Measurements from ENCODE around the gene PDE3A.

The PDE3A gene

GRCh38 chr12:20463913-20464524, 95.7 kb downstream of the PDE3A start:
- peak in 1 of 2 donors; percentile 6 for DNase-seq

DNA sequence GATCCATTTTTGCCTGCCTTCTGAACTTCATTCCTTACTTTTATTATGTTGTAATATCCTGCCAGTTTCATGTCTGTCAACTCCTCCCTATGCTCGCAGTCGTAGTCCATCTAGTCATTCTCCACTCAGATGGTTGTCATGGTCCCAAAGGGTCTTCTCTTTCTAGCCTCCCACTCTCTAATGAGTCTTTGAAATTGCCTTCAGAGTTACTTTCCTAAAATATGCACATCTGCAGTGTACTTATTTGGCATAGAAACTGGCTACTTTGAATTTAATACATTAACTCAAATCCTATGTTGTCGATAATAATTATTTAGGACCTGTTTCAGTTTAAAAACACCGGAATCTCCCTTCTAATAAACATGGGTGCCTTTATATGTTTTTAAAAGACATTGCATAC, 101.0 kb downstream of the PDE3A start:
- no peak for DNase-seq

DNA sequence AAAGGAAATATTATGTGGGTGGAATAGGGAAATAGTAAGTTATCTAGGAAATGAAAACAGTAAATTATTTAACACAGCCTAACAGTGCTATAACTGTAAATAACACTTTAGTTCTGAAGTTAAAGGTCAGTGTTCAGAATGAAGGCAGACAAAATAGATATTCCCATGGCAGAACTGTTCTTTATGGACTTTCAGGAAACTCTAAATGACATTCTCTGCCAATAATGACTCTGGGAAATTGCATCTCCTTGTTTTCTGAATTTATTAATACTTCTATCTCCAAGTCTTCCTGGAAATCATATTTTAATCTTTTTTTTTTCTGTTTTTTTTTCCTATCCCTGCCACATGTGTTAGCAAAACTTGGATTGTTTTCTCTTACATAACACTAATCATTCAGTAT, 101.4 kb downstream of the PDE3A start:
- DNase-seq, result no peak

DNA sequence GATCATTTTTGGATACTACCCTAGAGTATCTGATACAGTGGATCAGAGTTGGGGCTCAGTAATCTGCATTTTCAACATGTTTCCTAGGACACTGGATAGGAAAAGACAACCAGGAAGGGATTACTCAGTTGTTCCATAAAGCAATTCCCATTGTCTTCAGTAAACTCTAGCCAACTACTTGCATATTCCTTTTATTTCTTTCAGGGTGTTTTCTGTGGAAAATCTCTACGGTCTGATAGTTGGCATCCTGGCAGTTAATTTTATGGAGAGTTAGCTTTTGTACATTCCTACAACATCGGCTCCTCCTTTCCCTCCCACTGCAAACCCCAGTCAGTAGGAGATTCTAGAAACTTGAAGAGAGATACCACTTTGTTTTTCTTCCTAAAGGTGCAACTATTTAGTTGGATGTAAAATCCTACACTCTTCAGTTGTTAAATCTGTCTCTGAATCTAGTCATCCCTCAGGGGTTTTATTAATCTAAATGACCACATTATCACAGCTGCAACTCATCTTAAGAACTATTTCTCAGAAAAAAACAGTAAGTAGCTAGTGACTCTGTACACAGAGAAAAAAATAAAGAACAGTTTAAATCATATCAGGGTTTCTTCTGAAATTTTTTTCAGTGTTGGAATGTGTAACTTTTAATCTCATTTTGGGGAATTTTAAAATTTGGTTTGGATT, 103.9 kb downstream of the PDE3A start:
- DNase-seq, result no peak

GRCh38 chr12:20473133-20473532, 104.8 kb downstream of the PDE3A start:
- DNase-seq, result no peak

DNA sequence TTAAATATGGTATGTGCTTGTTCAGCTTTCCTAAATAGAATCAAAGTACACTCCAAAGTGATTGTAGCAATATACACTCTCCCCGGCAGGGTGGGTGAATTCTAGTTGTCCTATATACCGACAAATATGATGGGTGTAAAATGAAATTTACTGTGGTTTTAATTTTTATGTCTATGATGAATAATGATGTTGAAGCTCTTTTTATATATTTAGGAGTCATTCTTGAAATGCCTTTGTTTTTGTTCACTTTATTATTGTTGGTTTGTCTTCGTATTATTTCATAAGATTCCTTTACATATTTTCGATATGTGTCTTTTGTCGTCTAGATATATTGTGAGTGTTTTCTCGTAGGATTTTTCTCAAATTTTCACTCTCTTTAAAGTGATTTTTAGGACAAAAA, 105.7 kb downstream of the PDE3A start:
- no peak for DNase-seq

DNA sequence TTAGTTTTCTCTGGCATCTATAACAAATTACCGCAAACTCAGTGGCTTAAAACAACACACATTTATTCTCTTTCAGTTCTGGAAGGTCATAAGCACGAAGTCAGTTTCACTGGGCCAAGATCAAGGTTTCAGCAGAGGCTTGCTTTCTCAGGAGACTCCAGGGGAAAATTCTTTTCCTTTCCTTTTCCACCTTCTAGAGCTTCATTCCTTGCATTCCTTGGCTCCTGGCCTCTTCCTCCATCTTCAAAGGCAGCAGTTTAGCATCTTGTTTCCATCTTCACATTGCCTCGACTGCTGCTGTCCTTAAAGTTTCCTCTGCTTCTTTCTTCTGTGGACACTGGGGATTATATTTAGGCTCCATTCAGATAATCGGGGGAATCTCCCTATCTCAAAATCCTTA, 106.1 kb downstream of the PDE3A start:
- no peak for DNase-seq

DNA sequence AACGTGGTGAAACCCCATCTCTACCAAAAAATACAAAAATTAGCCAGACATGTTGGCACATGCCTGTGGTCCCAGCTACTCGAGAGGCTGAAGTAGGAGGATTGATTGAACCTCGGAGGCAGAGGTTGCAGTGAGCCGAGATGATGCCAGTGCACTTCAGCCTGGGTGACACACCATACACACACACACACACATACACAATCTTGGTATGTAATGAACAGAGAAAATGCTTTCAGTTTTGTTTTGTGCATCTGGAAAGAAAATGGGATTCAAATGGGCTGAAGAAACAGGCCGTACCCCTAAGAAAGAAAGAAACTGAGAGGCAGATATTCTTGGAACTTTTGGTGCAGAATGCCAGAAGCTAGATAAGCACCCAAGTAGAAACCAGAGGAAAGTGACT, 107.2 kb downstream of the PDE3A start:
- DNase-seq, result no peak

DNA sequence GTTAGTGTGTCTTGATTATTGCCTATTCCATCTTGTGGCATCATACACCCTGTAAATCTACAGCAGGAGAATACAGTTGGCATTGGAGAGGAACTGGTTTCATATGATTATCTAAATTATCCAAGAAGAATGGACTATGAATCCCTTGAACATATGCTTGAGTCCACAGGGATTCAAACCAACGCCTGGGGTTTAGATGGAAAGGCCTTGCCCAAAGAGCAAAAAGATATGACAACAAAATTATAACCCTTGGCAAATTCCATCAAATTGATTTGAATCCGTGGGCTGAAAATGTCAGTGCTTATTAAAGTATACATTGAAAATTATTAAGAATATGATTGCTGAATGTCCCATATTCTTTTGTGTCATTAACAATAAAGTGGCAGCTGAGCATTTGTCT, 108.2 kb downstream of the PDE3A start:
- DNase-seq, result no peak

DNA sequence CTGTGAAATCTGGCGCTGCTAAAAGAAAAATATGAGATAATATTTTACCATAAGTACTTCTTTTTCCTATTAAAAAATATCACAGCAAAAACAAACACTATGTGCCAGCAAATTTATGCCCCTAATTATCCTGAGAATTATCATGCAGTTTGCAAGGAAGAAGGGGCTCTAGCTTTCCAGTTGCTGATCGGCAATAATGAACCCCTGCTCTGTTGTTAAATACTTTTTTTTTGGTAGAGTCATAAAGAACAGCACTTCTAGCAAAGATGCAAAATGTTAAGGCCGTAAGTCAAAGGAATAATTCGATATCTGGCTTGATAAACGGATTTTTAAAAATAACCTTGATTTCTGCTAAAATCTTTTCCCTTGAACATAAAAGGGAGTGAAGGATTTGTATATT, 108.9 kb downstream of the PDE3A start:
- no peak for DNase-seq

- no peak for DNase-seq
These were observed 109.3 kb downstream of the PDE3A start for GRCh38 chr12:20477672-20478071.

- DNase-seq, result no peak
These were observed 114.2 kb downstream of the PDE3A start for GRCh38 chr12:20482491-20483054.

GRCh38 chr12:20483776-20484175, 115.4 kb downstream of the PDE3A start:
- no peak for DNase-seq

GRCh38 chr12:20486233-20486632, 117.9 kb downstream of the PDE3A start:
- no peak for DNase-seq

- DNase-seq, result no peak
These were observed 119.2 kb downstream of the PDE3A start for GRCh38 chr12:20487519-20487918.

- no peak for DNase-seq
These were observed 121.3 kb downstream of the PDE3A start for GRCh38 chr12:20489645-20490044.

GRCh38 chr12:20490213-20490612, 121.9 kb downstream of the PDE3A start:
- DNase-seq, result no peak

DNA sequence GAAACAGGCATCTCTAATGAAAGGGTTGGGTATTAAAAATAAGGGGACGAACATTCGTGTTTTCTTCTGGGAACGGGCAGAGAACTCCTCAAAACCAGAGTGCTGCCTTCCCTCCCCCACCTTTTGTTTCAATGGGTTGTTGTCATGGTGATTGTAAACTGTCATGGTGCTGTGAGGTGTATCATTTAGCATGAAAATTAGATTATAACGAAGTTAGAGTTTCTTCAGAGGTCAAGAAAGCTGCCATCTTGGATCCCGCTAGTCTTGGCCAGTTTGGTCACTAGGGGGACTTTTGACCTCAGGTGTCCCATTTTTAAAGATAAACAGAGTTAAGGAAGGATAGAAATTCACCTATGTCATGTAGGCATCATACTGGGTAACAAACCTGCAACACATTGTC, 123.0 kb downstream of the PDE3A start:
- no peak for DNase-seq

- peak in 1 of 2 donors; percentile 33 for DNase-seq
These were observed 124.0 kb downstream of the PDE3A start for GRCh38 chr12:20492251-20492760.

GRCh38 chr12:20493934-20494333, 125.6 kb downstream of the PDE3A start:
- DNase-seq, result no peak

DNA sequence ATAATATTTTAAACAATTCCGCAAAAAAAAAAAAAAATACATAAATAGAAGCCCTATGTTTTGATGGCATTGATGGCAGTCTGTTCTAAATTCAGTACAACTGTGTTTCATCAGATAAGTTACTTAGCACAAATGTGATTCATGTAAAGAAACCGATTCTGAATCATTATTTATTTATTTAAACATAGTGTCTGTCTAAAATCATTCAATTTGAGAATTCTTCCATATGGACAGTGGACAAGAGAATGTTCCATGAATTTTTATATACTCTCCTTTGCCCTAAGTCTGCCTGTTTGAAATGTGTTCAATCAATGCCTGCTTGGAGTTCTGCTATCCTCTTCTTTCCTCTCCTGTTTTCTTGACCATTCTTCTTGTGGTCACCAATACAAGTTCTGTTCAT, 126.5 kb downstream of the PDE3A start:
- no peak for DNase-seq

GRCh38 chr12:20495997-20496396, 127.7 kb downstream of the PDE3A start:
- no peak for DNase-seq

- no peak for DNase-seq
These were observed 129.4 kb downstream of the PDE3A start for GRCh38 chr12:20497707-20498106.

DNA sequence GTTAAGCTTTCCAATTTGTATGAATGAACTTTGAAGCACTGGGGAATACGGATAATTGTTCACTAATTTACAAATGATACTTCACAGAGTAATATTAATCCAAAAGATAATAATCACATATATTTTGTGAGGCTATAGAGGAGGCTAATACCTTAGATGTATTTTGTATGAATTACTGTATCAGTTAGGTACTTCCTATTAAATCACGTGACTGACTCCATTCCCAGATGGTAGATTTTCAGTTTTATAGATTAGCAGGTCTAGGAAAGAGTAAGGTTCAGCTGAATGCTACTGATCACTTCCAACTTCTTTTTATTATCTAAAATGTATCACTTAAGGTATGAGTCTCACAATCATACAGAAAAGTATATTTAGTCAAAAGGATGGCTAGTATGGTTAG, 133.6 kb downstream of the PDE3A start:
- DNase-seq, result no peak
